OCI-LY3 (cell line): Measurements from ENCODE around the gene ZSCAN30.

Experiments used
- H2AFZ ChIP-seq: fragments of 200-600, 300-600 bp; shearing (Covaris generic); 2 replicates; pipeline ENCODE4 v1.6.0; 2014; ENCODE audit warnings: antibody characterized with exemption, low read depth, low read length
- H3K27ac ChIP-seq: fragments of 200-600, 300-600 bp; sonication (generic); 2 replicates; pipeline ENCODE4 v1.5.1; 2014; ENCODE audit warnings: mild to moderate bottlenecking, low read length, moderate library complexity, mixed read lengths
- H3K27me3 ChIP-seq: fragments of 200-600, 300-600 bp; sonication (generic); 2 replicates; pipeline ENCODE4 v1.6.1; 2014; ENCODE audit warnings: low read depth, low read length, mixed read lengths
- H3K36me3 ChIP-seq: fragments of 200-600, 300-600 bp; sonication (generic); replicated peaks from 2 replicates; pipeline ENCODE3; 2014; ENCODE audit warnings: low read depth, low read length, mixed read lengths
- H3K4me1 ChIP-seq: fragments of 300-600, 200-600 bp; sonication (generic); 2 replicates; pipeline ENCODE4 v1.6.1; 2014; ENCODE audit warnings: low read length, mixed read lengths
- H3K4me2 ChIP-seq: fragments of 200-600, 300-600 bp; sonication (generic); 2 replicates; pipeline ENCODE4 v1.6.1; 2014; ENCODE audit warnings: low read length, mixed read lengths
- H3K4me3 ChIP-seq: fragments of 300-600, 200-600 bp; sonication (generic); 2 replicates; pipeline ENCODE4 v1.5.1; 2014; ENCODE audit warnings: antibody characterized with exemption, mild to moderate bottlenecking, low read length, moderate library complexity
- H3K79me2 ChIP-seq: fragments of 300-600, 200-600 bp; shearing (Covaris generic); 2 replicates; pipeline ENCODE4 v1.6.1; 2014; ENCODE audit warnings: mild to moderate bottlenecking, low read length, mixed read lengths
- H3K9ac ChIP-seq: fragments of 300-600, 200-600 bp; shearing (Covaris generic); 2 replicates; pipeline ENCODE4 v1.6.0; 2014; ENCODE audit warnings: mild to moderate bottlenecking, low read length, moderate library complexity
- H3K9me3 ChIP-seq: fragments of 200-600, 300-600 bp; shearing (Covaris generic); 2 replicates; pipeline ENCODE4 v1.6.1; 2014; ENCODE audit warnings: low read length, mixed read lengths; ENCODE audit not compliant: insufficient read depth
- H4K20me1 ChIP-seq: fragments of 200-600, 300-600 bp; sonication (generic); 2 replicates; pipeline ENCODE4 v1.6.1; 2016; ENCODE audit warnings: low read length, mixed read lengths; ENCODE audit not compliant: insufficient read depth
- CTCF ChIP-seq: fragments of 200-600, 300-600 bp; sonication (generic); IDR thresholded peaks from 2 replicates; pipeline ENCODE4 v1.5.1; 2014; ENCODE audit warnings: antibody characterized with exemption, low read length, low read depth
- EZH2phosphoT487 ChIP-seq: fragments of 200-600 bp; shearing (Covaris generic); IDR thresholded peaks from 2 replicates; pipeline ENCODE4 v1.6.1; 2018; ENCODE audit warnings: antibody characterized with exemption, mixed run types, low read depth

ZSCAN30 gene

GRCh38 chr18:35334212-35334611, 44.2 kb upstream of the ZSCAN30 start:
- Histone ChIP-seq H3K9ac (no peak overlapping the region), H2AFZ (no peak overlapping the region), H3K36me3 (peaks cover 81% of the 10 kb centered on the region), H4K20me1 (0 out of 2 replicates have a peak, but pooled peaks cover 1% of the 10 kb centered on the region), H3K9me3 (no peaks in the 10 kb centered on the region), H3K27me3 (no peaks in the 10 kb centered on the region), H3K4me3 (no peak overlapping the region), H3K79me2 (peaks cover 22% of the 10 kb centered on the region), H3K27ac (no peak overlapping the region), H3K4me1 (no peaks in the 10 kb centered on the region), H3K4me2 (no peak overlapping the region)
- TF ChIP-seq EZH2phosphoT487 (no peak), CTCF (no peak)

GRCh38 chr18:35331367-35332087, 41.5 kb upstream of the ZSCAN30 start:
- Histone ChIP-seq H3K4me3 (no peak overlapping the region), H3K27ac (no peak overlapping the region), H3K4me2 (no peak overlapping the region), H2AFZ (no peak overlapping the region), H3K9me3 (no peaks in the 10 kb centered on the region), H3K4me1 (no peaks in the 10 kb centered on the region), H3K27me3 (no peaks in the 10 kb centered on the region), H3K36me3 (peaks cover 54% of the 10 kb centered on the region), H3K79me2 (peaks cover 5% of the 10 kb centered on the region; the same call in 1 of the 2 replicates), H4K20me1 (no peaks in the 10 kb centered on the region), H3K9ac (no peak overlapping the region)
- no peak for TF ChIP-seq CTCF
- TF ChIP-seq EZH2phosphoT487 = no peak

DNA sequence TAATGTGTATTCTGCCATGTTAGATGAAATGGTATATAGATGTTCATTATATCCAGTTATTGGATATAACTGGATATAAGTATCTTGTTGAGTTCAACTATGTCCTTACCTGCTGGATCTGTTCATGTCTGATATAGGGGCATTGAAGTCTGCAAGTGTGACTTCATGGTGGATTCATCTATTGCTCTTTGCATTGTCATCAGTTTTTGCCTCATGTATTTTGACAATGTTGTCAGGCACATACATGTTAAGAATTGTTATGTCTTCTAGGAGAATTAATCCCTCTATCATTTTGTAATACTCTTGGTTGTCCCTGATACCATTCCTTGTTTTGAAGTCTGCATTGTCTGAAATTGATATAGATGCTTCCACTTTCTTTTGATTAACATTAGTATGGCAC, 38.8 kb upstream of the ZSCAN30 start:
- no peak overlapping the region for H3K27ac ChIP-seq
- no peaks in the 10 kb centered on the region for H3K4me1 ChIP-seq
- H3K79me2 ChIP-seq = no peaks in the 10 kb centered on the region
- TF ChIP-seq EZH2phosphoT487 (no peak), CTCF (no peak)
- H3K9me3 ChIP-seq = no peaks in the 10 kb centered on the region
- no peak overlapping the region for H3K4me3 ChIP-seq
- H3K9ac ChIP-seq = no peak overlapping the region
- no peak overlapping the region for H2AFZ ChIP-seq
- no peaks in the 10 kb centered on the region for H4K20me1 ChIP-seq
- no peak overlapping the region for H3K4me2 ChIP-seq
- H3K36me3 ChIP-seq = peaks cover 28% of the 10 kb centered on the region
- H3K27me3 ChIP-seq = no peaks in the 10 kb centered on the region

DNA sequence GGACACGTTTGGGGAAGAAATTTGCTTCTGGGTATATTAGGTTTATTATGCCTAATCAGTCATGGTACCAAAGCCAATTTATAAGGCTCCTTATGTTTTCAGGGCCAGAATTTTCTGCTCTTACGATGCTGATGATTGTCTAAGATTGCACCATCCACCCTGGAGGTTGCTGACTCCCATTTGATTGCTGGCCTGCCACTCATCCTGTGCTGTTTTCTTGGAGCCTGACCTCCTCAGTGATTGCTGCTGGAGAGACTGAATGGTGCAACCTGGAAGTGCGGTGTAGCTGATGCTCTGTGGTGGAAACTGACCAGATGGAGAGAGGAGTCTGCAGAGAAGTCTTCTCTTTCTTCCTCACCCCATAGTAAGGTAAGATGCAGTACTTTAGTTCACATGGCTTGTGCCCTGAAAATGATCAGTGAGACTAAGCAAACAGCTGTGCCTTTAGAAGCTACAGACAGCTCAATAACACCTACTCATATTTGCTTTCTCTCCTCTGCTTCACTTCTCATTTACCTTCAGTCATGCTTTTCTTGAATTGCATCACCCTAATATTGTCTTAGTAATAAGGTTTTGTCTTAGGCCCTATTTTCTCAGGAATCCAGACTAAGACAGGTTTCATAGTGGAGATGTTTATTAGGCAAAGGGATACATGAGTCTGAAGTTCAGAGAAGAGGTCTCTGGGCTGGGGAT, 36.8 kb upstream of the ZSCAN30 start:
- no peaks in the 10 kb centered on the region for H3K4me1 ChIP-seq
- H3K27me3 ChIP-seq = no peaks in the 10 kb centered on the region
- H3K4me3 ChIP-seq = no peak overlapping the region
- no peak for TF ChIP-seq EZH2phosphoT487
- no peak for TF ChIP-seq CTCF
- no peaks in the 10 kb centered on the region for H4K20me1 ChIP-seq
- H3K4me2 ChIP-seq = no peak overlapping the region
- H3K27ac ChIP-seq = no peak overlapping the region
- no peaks in the 10 kb centered on the region for H3K9me3 ChIP-seq
- H3K79me2 ChIP-seq = no peaks in the 10 kb centered on the region
- H3K9ac ChIP-seq = no peak overlapping the region
- H3K36me3 ChIP-seq = peaks cover 8% of the 10 kb centered on the region
- no peak overlapping the region for H2AFZ ChIP-seq
